Hematopoietic multipotent progenitor cell treated with erythropoietin and hydrocortisone succinate and interleukin-3 and kit ligand, for 15 days (in vitro differentiated cells): Measurements from ENCODE around the gene STK16.
A peak's percentile ranks its signal among the peaks of the same experiment; 100 is the strongest.
"Not testable (repeated sequence)": the region's sequence is repeated elsewhere in the genome, so short reads cannot be mapped to it uniquely, and the experiment has no call there.

Source experiments
- DNase-seq: peaks from one replicate; pipeline ENCODE4 v3.0.0-alpha.2; 2015; ENCODE audit warnings: low spot score

The STK16 gene

GRCh38 chr2:219244789-219245147 is 511 bp upstream of the STK16 start:
- DNase-seq, result no peak

- no peak for DNase-seq
Measured at GRCh38 chr2:219245899-219246230, 586 bp downstream of the STK16 start.

GRCh38 chr2:219246559-219246958 is 1.3 kb downstream of the STK16 start:
- DNase-seq, result no peak

GRCh38 chr2:219247678-219248642 is 2.7 kb downstream of the STK16 start:
- DNase-seq, result no peak

- DNase-seq, result no peak
Measured at GRCh38 chr2:219248845-219249202, 3.5 kb downstream of the STK16 start.

GRCh38 chr2:219249203-219249980 is 4.1 kb downstream of the STK16 start:
- peak; percentile 62 for DNase-seq

- no peak for DNase-seq
Measured at GRCh38 chr2:219250049-219250781, 4.9 kb downstream of the STK16 start.

GRCh38 chr2:219251656-219252055 is 6.4 kb downstream of the STK16 start:
- DNase-seq, result no peak

GRCh38 chr2:219252084-219252483 is 6.8 kb downstream of the STK16 start:
- DNase-seq, result no peak

GRCh38 chr2:219252570-219252899 is 7.3 kb downstream of the STK16 start:
- no peak for DNase-seq

- peak; percentile 33 for DNase-seq
Measured at GRCh38 chr2:219252900-219253752, 7.8 kb downstream of the STK16 start, which contains the start of gene TUBA4B. TUBA4B (plus strand) TSS chr2:219253243; CDS start chr2:219253408, 165 bp downstream.

GRCh38 chr2:219253753-219254589 is 8.7 kb downstream of the STK16 start, which contains the start of gene TUBA4A:
TUBA4A (minus strand) TSS chr2:219253918; CDS start chr2:219253858, 60 bp downstream.
- DNase-seq, result peak; percentile 87

GRCh38 chr2:219254590-219255201 is 9.4 kb downstream of the STK16 start:
- no peak for DNase-seq

- DNase-seq, result not testable (repeated sequence)
Measured at GRCh38 chr2:219258942-219259341, 13.7 kb downstream of the STK16 start.

- no peak for DNase-seq
Measured at GRCh38 chr2:219261024-219261855, 16.0 kb downstream of the STK16 start.

- no peak for DNase-seq
Measured at GRCh38 chr2:219266232-219266631, 21.0 kb downstream of the STK16 start.

GRCh38 chr2:219266886-219267285 is 21.6 kb downstream of the STK16 start:
- no peak for DNase-seq

- DNase-seq, result no peak
Measured at GRCh38 chr2:219268294-219268693, 23.0 kb downstream of the STK16 start.

GRCh38 chr2:219269362-219270054 is 24.2 kb downstream of the STK16 start:
- DNase-seq, result no peak
